SJCRH30 (cell line): Measurements from ENCODE around the gene HBZ. TPM values are rescaled to one million over a fixed set of nuclear protein-coding genes. Genes with fewer than 3 reads are reported as not detected.
A peak's percentile ranks its signal among the peaks of the same experiment; 100 is the strongest.

Experiments used
- DNase-seq, 2 experiments: peaks; one replicate each; pipeline ENCODE4 v3.0.0-alpha.2; 2015 to 2020
- H3K27ac ChIP-seq: fragments of 250-450 bp; sonication (Bioruptor Pico); 2 replicates; pipeline ENCODE4 v1.5.1; 2020; ENCODE audit warnings: mild to moderate bottlenecking, moderate library complexity
- H3K27me3 ChIP-seq: fragments of 250-450 bp; sonication (Bioruptor Pico); 2 replicates; pipeline ENCODE4 v1.5.1; 2020; ENCODE audit warnings: mild to moderate bottlenecking, moderate library complexity
- H3K36me3 ChIP-seq: fragments of 250-450 bp; sonication (Bioruptor Pico); 2 replicates; pipeline ENCODE4 v1.5.1; 2020; ENCODE audit warnings: mild to moderate bottlenecking, moderate library complexity
- H3K4me1 ChIP-seq: fragments of 250-450 bp; sonication (Bioruptor Pico); 2 replicates; pipeline ENCODE4 v1.5.1; 2020; ENCODE audit warnings: mild to moderate bottlenecking, moderate library complexity
- H3K4me3 ChIP-seq: fragments of 250-450 bp; sonication (Bioruptor Pico); 2 replicates; pipeline ENCODE4 v1.5.1; 2020; ENCODE audit warnings: mild to moderate bottlenecking, moderate library complexity
- H3K9me3 ChIP-seq: fragments of 250-450 bp; sonication (Bioruptor Pico); replicated peaks from 2 replicates; pipeline ENCODE4 v1.5.1; 2020; ENCODE audit warnings: mild to moderate bottlenecking, moderate library complexity
- total RNA-seq: library from RNA; depleted of rRNA; stranded (reverse); fragments of >200 nt; shearing (Covaris generic); gene quantifications from 2 replicates; pipeline ENCODE4 v1.2.3, GENCODE V29; 2014; rRNA removed

HBZ gene
- not detected in 2 replicates for total RNA-seq

- no peaks in the 10 kb centered on the region for H3K9me3 ChIP-seq
- H3K27ac ChIP-seq: no peak within 1 kb of the TSS
- no peaks in the 10 kb centered on the region for H3K27me3 ChIP-seq
- H3K4me3 ChIP-seq: no peak within 1 kb of the TSS
- no peaks in the 10 kb centered on the region for H3K36me3 ChIP-seq
- no peak for DNase-seq
- peaks cover 8% of the 10 kb centered on the region for H3K4me1 ChIP-seq
Observed at GRCh38 chr16:152141-153128, at the start of gene HBZ. HBZ (plus strand) TSS chr16:152644; CDS start chr16:152910, 266 bp downstream.

GRCh38 chr16:104355-104754 is 48.1 kb upstream of the HBZ start:
- Histone ChIP-seq H3K27me3 (no peaks in the 10 kb centered on the region), H3K4me1 (no peaks in the 10 kb centered on the region), H3K36me3 (no peaks in the 10 kb centered on the region), H3K27ac (no peak overlapping the region), H3K4me3 (no peak overlapping the region), H3K9me3 (no peaks in the 10 kb centered on the region)
- no peak for DNase-seq

GRCh38 chr16:104928-105327 is 47.5 kb upstream of the HBZ start:
- Histone ChIP-seq H3K4me1 (no peaks in the 10 kb centered on the region), H3K36me3 (no peaks in the 10 kb centered on the region), H3K27me3 (no peaks in the 10 kb centered on the region), H3K9me3 (no peaks in the 10 kb centered on the region), H3K27ac (no peak overlapping the region), H3K4me3 (no peak overlapping the region)
- DNase-seq: no peak

- Histone ChIP-seq H3K36me3 (no peaks in the 10 kb centered on the region), H3K27ac (no peak overlapping the region), H3K27me3 (no peaks in the 10 kb centered on the region), H3K9me3 (no peaks in the 10 kb centered on the region), H3K4me1 (no peaks in the 10 kb centered on the region; the same call in 1 of the 2 replicates), H3K4me3 (no peak overlapping the region)
- no peak for DNase-seq
Observed at GRCh38 chr16:105521-105920, 46.9 kb upstream of the HBZ start.

GRCh38 chr16:106623-107324 is 45.7 kb upstream of the HBZ start:
- DNase-seq: peak; percentile 64 to 87
- no peaks in the 10 kb centered on the region for H3K9me3 ChIP-seq
- no peak overlapping the region for H3K27ac ChIP-seq
- H3K4me3 ChIP-seq: no peak overlapping the region
- no peaks in the 10 kb centered on the region for H3K27me3 ChIP-seq
- H3K36me3 ChIP-seq: no peaks in the 10 kb centered on the region
- H3K4me1 ChIP-seq: no peaks in the 10 kb centered on the region; the same call in 1 of the 2 replicates

- Histone ChIP-seq H3K4me1 (peaks cover 9% of the 10 kb centered on the region), H3K27ac (no peak overlapping the region), H3K27me3 (no peaks in the 10 kb centered on the region), H3K36me3 (peaks cover 3% of the 10 kb centered on the region), H3K4me3 (no peak overlapping the region), H3K9me3 (no peaks in the 10 kb centered on the region)
- no peak for DNase-seq
Observed at GRCh38 chr16:112153-112840, 40.1 kb upstream of the HBZ start.

GRCh38 chr16:114327-114726 is 38.1 kb upstream of the HBZ start:
- H3K4me3 ChIP-seq: no peak overlapping the region
- DNase-seq: no peak
- H3K4me1 ChIP-seq: peaks cover 9% of the 10 kb centered on the region
- H3K9me3 ChIP-seq: no peaks in the 10 kb centered on the region
- H3K27me3 ChIP-seq: no peaks in the 10 kb centered on the region
- peaks cover 3% of the 10 kb centered on the region for H3K36me3 ChIP-seq
- H3K27ac ChIP-seq: no peak overlapping the region

GRCh38 chr16:116015-116414 is 36.4 kb upstream of the HBZ start:
- Histone ChIP-seq H3K27ac (no peak overlapping the region), H3K27me3 (no peaks in the 10 kb centered on the region), H3K36me3 (peaks cover 3% of the 10 kb centered on the region), H3K4me3 (no peak overlapping the region), H3K9me3 (no peaks in the 10 kb centered on the region), H3K4me1 (peaks cover 9% of the 10 kb centered on the region; the same call in 1 of the 2 replicates)
- DNase-seq: no peak

GRCh38 chr16:117379-118365 is 34.8 kb upstream of the HBZ start:
- peak; percentile 75 to 86 for DNase-seq
- Histone ChIP-seq H3K9me3 (no peaks in the 10 kb centered on the region), H3K36me3 (peaks cover 3% of the 10 kb centered on the region), H3K27ac (no peak overlapping the region), H3K27me3 (no peaks in the 10 kb centered on the region), H3K4me3 (no peak overlapping the region), H3K4me1 (peaks cover 9% of the 10 kb centered on the region; the same call in 1 of the 2 replicates)

GRCh38 chr16:118857-119256 is 33.6 kb upstream of the HBZ start:
- no peak for DNase-seq
- Histone ChIP-seq H3K4me3 (no peak overlapping the region), H3K27me3 (no peaks in the 10 kb centered on the region), H3K4me1 (no peaks in the 10 kb centered on the region), H3K27ac (no peak overlapping the region), H3K36me3 (no peaks in the 10 kb centered on the region; the same call in none of the 2 replicates), H3K9me3 (no peaks in the 10 kb centered on the region)

- Histone ChIP-seq H3K4me1 (no peaks in the 10 kb centered on the region), H3K36me3 (no peaks in the 10 kb centered on the region; the same call in none of the 2 replicates), H3K27ac (no peak overlapping the region), H3K4me3 (no peak overlapping the region), H3K27me3 (no peaks in the 10 kb centered on the region), H3K9me3 (no peaks in the 10 kb centered on the region)
- DNase-seq: no peak
Observed at GRCh38 chr16:119295-119694, 33.1 kb upstream of the HBZ start.

GRCh38 chr16:119835-120491 is 32.5 kb upstream of the HBZ start:
- Histone ChIP-seq H3K27me3 (no peaks in the 10 kb centered on the region), H3K36me3 (no peaks in the 10 kb centered on the region; the same call in none of the 2 replicates), H3K9me3 (no peaks in the 10 kb centered on the region), H3K27ac (no peak overlapping the region), H3K4me3 (no peak overlapping the region), H3K4me1 (no peaks in the 10 kb centered on the region)
- no peak for DNase-seq

GRCh38 chr16:120756-121155 is 31.7 kb upstream of the HBZ start:
- no peak for DNase-seq
- no peaks in the 10 kb centered on the region for H3K9me3 ChIP-seq
- no peak overlapping the region for H3K27ac ChIP-seq
- no peaks in the 10 kb centered on the region for H3K4me1 ChIP-seq
- H3K27me3 ChIP-seq: no peaks in the 10 kb centered on the region
- H3K36me3 ChIP-seq: no peaks in the 10 kb centered on the region; the same call in 1 of the 2 replicates
- no peak overlapping the region for H3K4me3 ChIP-seq
